K562 (cell line): ENCODE measurements around the gene LAG3. TPM values are rescaled to one million over a fixed set of nuclear protein-coding genes. Genes with fewer than 3 reads are reported as not detected.

Experiments used
- ATF6 ChIP-seq: sonication (generic); formaldehyde crosslinking; IDR thresholded peaks from 2 replicates; pipeline ENCODE4 v1.4.0; 2020; ENCODE audit warnings: mild to moderate bottlenecking, missing genetic modification reagents
- CLOCK ChIP-seq: fragments of 250-450 bp; sonication (Bioruptor Pico); IDR thresholded peaks from 2 replicates; pipeline ENCODE4 v1.4.0; 2020; ENCODE audit warnings: mild to moderate bottlenecking, moderate library complexity, borderline replicate concordance
- DEAF1 ChIP-seq: fragments of 450-650 bp; formaldehyde crosslinking; IDR thresholded peaks from 2 replicates; pipeline ENCODE4 v1.4.0; 2020; ENCODE audit warnings: mild to moderate bottlenecking, moderate library complexity
- E2F4 ChIP-seq: sonication (generic); formaldehyde crosslinking; IDR thresholded peaks from 2 replicates; pipeline ENCODE4 v1.8.0; 2022; ENCODE audit warnings: mild to moderate bottlenecking, low read depth, missing genetic modification reagents
- MYNN ChIP-seq, 2 experiments: sonication (generic); formaldehyde crosslinking in 1 of 2; IDR thresholded peaks; 2 replicates each; pipeline versions ENCODE4 v1.5.0 to v1.6.1; 2016 to 2020; ENCODE audit warnings: antibody characterized with exemption in 1 of 2, missing genetic modification reagents in 1 of 2
- NCOA4 ChIP-seq: fragments of 450-650 bp; IDR thresholded peaks from 2 replicates; pipeline ENCODE4 v1.6.1; 2018; ENCODE audit warnings: mild to moderate bottlenecking; ENCODE audit not compliant: partially characterized antibody
- NFRKB ChIP-seq: fragments of 450-650 bp; IDR thresholded peaks from 2 replicates; pipeline ENCODE4 v1.6.1; 2016; ENCODE audit warnings: low read depth
- NRF1 ChIP-seq, 2 experiments: fragments of 450-650 bp; IDR thresholded peaks in 1 of 2; conservative IDR thresholded peaks in 1 of 2; 2 replicates each; pipeline ENCODE4 v1.6.1; 2014; ENCODE audit warnings: mild to moderate bottlenecking in 2 of 2
- POLR2A ChIP-seq: fragments of 450-650 bp; conservative IDR thresholded peaks from 2 replicates; pipeline ENCODE4 v1.6.1; 2016
- PRMT5 ChIP-seq: sonication (generic); formaldehyde crosslinking; IDR thresholded peaks from 2 replicates; pipeline ENCODE4 v1.5.0; 2020; ENCODE audit warnings: missing genetic modification reagents
- ZEB2 ChIP-seq: fragments of 450-650 bp; IDR thresholded peaks from 2 replicates; pipeline ENCODE4 v1.6.1; 2016
- ZNF175 ChIP-seq: fragments of 200-800 bp; sonication (Bioruptor generic); IDR thresholded peaks from 2 replicates; pipeline ENCODE4 v1.6.1; 2016; ENCODE audit warnings: low read depth, mild to moderate bottlenecking, missing genetic modification characterization, missing compliant biosample characterization
- ZNF311 ChIP-seq: fragments of 250-450 bp; sonication (Bioruptor Pico); IDR thresholded peaks from 2 replicates; pipeline ENCODE4 v1.4.0; 2020; ENCODE audit warnings: mild to moderate bottlenecking, moderate library complexity
- ZNF644 ChIP-seq: fragments of 200-800 bp; sonication (Bioruptor generic); IDR thresholded peaks from 2 replicates; pipeline ENCODE4 v1.6.1; 2016; ENCODE audit warnings: low read depth, missing genetic modification characterization, missing compliant biosample characterization
- ZNF655 ChIP-seq: fragments of 250-450 bp; sonication (Bioruptor Pico); IDR thresholded peaks from 2 replicates; pipeline ENCODE4 v1.5.0; 2021
- ZNF785 ChIP-seq: fragments of 250-450 bp; sonication (Bioruptor Pico); IDR thresholded peaks from 2 replicates; pipeline ENCODE4 v1.4.0; 2020; ENCODE audit warnings: mild to moderate bottlenecking
- polyA plus RNA-seq, 8 experiments: library from polyadenylated mRNA; depleted of rRNA in 4 of 8; stranded (reverse) in 5 of 8; unstranded in 3 of 8; fragments of >200 nt; fragmentation: Nextera tagmentation in 2 of 8; fragmentation: Illumina TruSeq in 1 of 8; extraction: Ambion mirVana in 2 of 8; extraction: Trizol in 1 of 8; gene quantifications; 2 replicates each; pipeline versions ENCODE4 v1.2.1 to v1.2.3, GENCODE V29; 2011 to 2014; ENCODE audit warnings: inconsistent platforms in 1 of 8, missing spikeins in 1 of 8
- total RNA-seq, 7 experiments: library from RNA; depleted of rRNA in 6 of 7; stranded (reverse); fragments of >200 nt in 6 of 7; fragmentation: Illumina TruSeq in 2 of 7; extraction: Trizol in 2 of 7; gene quantifications; 2 replicates each; pipeline versions ENCODE4 v1.2.1 to v1.2.3, GENCODE V29; 2011 to 2021; ENCODE audit warnings: low replicate concordance in 1 of 7

The LAG3 gene
- total and polyA plus RNA-seq, 9 of the 15 experiments (the other 6 are each of a cell fraction or from before 2014, with no cell fraction given), result 0.07 to 0.66 (median 0.09) TPM; not detected in 1

GRCh38 chr12:6723607-6724408 is 48.5 kb upstream of the LAG3 start, which contains the start of gene COPS7A (continued):
- TF ChIP-seq DEAF1 (CRISPR knock-in tag) (no peak), ZNF644 (tag) (no peak), POLR2A (peak; percentile 76), NRF1 (conservative IDR thresholded peaks at IDR 0.05 in 1 of 2, IDR thresholded peaks at IDR 0.05 in 1 of 2) (peak; percentile 78 to 84), ZNF175 (no peak), NFRKB (peak; percentile 59), CLOCK (CRISPR knock-in tag) (no peak), E2F4 (CRISPR knock-in tag) (no peak), PRMT5 (CRISPR knock-in tag) (no peak), NCOA4 (no peak), ZNF655 (CRISPR knock-in tag) (no peak), MYNN (IDR thresholded peaks at IDR 0.05) (no peak), MYNN (CRISPR knock-in tag; IDR thresholded peaks at IDR 0.05) (no peak), ZNF311 (CRISPR knock-in tag) (no peak), ZNF785 (CRISPR knock-in tag) (no peak), ATF6 (peak; percentile 64; the same call in 1 of the 2 replicates), ZEB2 (no peak)
